Measurements from ENCODE around the gene POMZP3.
A peak's percentile ranks its signal among the peaks of the same experiment; 100 is the strongest.
"Not testable (repeated sequence)": the region's sequence is repeated elsewhere in the genome, so short reads cannot be mapped to it uniquely, and the experiment has no call there.

The POMZP3 gene

DNA sequence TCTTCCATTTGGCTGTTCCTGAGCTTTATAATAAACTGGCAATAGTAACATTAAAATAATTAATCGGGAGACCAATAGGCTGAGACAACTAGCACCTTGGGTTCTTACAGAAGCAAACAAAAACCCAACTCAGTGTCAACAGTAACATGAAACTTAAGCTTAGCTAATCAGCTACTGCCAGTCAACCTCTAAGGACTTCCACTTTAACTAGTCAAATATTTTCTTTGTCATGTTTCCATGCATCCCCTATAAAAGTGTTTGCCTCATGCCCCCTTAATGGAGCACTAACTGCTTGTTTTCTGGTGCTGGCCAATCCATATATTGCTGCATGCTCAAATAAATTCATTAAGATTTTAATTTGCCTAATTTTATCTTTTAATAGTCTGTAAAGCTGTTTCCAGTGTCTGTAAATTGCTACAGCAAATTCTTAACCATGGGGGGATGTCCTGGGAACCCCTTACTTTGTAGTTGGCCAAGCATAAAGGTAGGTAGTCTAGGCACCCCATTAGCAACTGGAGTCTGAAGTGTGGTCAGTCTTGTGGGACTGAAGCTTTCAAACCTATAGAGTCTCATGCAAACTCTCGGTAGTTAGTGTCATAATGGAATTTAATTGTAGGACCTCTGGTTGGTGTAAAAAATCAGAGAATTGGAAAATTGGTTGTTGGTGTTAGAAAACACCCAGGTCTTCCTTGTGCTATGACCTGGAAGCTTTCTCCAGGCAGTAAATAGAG lies 40.3 kb downstream of the POMZP3 start:
- DNase-seq (ENCODE audit: low read depth) = not testable (repeated sequence)

DNA sequence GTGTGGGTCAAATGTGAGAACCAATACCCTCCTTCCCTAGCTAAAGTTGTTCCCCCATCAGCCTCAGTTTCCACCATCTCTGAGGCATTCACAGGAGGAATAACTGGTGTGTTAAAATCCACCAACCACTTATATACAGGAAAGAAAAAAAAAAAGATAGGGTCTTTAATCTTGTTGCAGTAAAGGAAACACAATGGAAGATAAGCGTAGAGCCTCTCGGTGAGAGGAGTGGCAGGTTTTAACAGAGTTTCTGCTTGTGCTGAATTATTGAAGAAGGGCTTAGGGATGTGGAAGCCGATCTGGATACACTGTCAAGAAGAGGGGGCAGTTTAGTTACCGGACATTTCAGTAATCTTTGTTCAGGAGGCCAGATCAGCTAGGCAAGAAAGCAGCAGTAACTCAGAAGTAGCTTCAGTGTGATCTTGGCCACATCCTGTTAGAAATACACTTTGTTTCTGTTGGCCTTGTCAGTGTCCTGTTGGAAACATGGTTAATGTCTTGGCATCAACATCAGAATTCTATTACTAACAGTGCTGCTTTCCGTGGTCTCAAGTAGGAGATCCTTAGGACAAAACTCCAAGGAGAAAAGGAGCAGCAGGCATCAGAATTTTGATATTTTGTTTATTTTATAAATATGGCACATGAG lies 43.3 kb downstream of the POMZP3 start:
- peak; percentile 74 for DNase-seq (ENCODE audit: low read depth)

DNA sequence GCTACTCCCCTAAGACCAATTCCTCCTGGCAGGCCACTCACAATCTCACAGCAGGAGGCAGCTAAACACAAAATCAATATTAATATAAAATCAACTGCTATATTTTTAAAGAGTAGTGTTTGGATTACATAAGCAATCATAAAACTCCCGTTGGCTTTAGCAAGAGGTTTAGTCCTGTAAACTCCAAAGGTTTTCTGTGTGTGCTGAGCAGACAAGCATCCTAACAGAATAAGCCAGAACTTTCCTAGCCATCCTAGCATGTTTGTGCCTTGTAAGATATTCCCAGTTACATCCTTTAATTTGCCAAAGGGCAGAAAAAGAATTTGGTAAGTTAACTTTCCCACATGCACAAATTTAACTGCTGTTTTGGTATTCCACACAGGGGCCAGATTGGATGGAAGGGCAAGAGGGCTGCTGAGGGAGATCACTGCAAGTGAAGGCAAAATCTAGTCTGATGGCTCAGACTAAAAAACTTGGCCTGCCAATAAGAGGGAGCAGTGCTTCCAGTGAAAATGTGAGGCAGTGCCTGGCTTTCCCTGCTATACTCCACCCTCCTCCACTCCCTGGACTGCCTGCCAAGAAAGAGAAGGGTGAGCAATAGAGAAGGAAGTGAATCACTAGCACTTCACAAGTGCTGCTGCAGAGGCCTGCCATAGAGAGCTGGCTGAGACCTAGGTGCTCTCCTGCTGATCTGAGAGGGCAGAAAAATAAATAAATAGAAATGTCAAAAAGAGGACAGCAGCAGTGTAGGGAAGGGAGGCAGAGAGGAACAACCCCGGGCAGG lies 44.0 kb downstream of the POMZP3 start:
- DNase-seq (ENCODE audit: low read depth) = peak; percentile 89

DNA sequence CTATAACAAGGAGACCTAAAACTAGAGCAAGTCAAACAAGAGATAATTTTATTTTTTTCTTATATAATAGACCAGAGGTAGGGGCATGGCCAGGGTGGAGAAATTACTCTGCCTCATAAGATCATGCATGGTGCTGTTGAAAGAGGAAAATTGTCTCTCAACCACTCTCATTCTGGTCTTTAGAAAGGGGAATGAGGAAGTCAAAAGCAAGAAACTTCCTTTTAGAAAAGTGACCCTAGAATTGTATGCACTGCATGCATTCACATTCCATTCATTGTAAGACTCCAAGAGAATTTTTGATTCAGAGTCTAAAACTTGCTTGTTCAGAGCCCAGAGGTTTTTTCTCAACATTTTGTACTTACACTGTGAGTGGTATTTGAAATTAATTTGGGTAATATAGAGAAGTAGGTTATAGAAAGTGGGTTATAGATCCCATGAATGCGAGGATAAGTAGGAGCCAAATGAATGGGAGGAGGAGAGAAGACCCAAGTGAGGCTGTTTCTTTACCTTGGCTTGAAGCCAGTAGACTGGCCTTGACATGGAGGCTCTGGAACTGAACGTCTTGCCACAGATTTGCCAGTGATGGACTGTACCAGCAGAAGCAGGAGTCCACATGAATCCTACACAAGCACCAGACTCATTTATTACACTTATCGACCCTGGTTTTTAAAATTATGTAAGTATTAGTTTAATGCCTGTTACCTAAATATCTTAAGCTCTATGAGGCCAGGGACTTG lies 51.0 kb downstream of the POMZP3 start:
- DNase-seq (ENCODE audit: low read depth) = peak; percentile 59

DNA sequence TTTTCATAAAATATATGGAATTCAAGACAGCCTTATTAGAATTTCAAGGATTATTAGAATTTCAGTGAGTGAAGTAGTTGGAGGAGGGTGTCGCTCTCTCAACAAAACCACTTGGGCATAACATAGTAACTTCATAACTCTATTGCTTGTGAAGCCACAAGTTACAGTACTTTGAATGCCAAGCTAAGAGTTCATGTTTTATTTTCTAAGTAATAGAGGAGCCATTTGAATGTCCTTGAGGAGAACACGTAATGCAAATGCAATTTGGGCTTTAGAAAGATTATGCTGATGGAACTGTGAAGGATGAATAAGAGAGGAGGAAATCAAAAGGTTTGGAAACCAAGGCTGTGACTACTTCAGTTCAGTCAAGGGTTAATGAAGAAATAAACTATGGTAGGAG lies 51.6 kb downstream of the POMZP3 start:
- peak; percentile 16 for DNase-seq (ENCODE audit: low read depth)

DNA sequence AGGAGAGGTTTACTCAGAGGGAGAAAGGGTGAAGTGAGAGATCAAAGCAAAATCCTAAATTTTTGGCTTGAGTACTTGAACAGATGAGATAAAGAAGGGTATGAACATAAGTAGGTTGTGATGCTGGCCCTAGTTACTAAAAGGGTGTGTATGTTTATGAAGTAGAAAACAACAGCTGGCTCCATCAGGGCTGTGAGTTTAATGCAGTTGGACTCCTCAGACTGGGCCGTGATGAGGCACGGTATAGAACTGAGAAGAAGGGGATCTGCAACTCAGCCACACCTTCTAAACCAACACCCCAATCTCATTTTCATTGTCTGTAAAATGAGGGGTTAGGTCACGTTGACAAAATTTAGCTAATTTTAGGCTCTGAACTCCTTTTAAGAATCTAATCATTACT lies 54.8 kb downstream of the POMZP3 start:
- DNase-seq (ENCODE audit: low read depth) = not testable (repeated sequence)

DNA sequence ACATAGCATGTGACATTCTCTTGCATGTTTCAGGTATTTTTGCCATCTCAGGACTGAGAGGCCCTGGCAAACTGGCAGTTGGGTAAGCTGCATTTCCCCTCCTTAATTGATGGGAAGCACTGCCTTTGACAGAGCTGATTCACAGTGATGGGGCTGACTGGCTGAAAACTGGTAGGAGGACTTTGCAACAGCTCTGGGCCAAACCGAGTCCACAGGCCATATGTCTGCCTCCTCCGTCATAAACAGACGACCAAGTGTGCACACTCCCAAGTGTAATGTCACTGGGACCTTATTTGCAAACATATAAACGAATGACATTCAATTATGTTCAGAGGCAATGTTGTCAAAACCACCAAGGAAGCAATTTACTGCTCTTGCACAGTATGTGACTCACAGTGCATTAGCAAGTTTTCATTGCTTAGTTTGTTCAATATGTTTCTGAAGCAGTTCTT lies 56.7 kb downstream of the POMZP3 start:
- DNase-seq (ENCODE audit: low read depth) = peak; percentile 36

DNA sequence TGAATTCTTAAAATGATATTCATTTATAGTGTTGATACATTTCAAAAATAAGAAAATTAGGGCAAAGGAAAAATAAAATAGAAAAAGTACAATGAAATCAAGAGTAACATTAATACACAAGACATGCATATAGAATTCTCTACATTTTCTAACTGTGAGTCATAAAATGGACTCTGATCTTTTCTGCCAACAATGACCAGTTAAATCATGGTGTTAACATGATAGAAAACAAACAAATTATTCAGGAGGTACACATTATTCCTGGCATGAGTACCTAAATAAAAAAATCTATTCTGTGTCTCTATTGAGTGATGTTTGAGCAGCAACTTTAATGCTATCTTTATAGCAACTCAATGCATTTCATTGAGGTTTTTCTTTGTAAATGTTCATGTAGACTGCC lies 58.3 kb downstream of the POMZP3 start:
- peak; percentile 69 for DNase-seq (ENCODE audit: low read depth)

DNA sequence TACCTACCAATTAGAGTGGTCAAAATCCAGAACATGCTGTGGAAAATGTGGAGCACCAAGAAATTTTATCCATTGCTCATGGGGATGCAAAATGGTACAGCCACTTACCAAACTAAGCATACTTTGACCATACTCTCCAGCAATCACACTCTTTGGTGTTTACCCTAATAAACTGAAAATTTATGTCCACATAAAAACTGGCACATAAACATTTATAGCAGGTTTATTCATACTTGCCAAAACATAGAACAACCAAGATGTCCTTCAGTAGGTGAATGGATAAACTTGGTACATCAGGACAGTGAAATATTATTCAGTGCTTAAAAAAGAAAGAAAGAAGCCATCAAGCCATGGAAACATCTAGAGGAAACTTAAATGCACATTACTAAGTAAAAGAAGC lies 59.3 kb downstream of the POMZP3 start:
- not testable (repeated sequence) for DNase-seq (ENCODE audit: low read depth)

DNA sequence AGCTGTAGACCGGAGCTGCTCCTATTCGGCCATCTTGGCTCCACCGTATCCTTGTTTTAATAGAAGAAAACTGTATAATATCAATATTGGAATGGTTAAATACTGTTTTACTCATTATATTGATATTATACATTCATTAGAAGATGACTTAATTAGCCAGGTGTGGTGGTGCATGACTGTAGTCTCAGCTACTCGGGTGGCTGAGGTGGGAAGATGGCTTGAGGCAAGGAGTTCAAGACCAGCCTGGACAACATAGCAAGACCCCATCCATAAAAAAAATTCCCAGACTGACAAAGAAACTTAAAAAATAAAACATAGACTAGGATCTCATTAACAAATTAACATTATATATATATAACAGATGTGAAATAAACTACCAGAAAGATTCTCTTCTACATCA lies 59.8 kb downstream of the POMZP3 start:
- DNase-seq (ENCODE audit: low read depth) = not testable (repeated sequence)

DNA sequence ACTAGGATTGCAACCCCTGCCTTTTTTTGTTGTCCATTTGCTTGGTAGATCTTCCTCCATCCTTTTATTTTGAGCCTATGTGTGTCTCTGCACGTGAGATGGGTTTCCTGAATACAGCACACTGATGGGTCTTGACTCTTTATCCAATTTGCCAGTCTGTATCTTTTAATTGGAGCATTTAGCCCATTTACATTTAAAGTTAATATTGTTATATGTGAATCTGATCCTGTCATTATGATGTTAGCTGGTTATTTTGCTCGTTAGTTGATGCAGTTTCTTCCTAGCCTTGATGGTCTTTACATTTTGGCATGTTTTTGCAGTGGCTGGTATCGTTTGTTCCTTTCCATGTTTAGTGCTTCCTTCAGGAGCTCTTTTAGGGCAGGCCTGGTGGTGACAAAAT lies 62.1 kb downstream of the POMZP3 start:
- DNase-seq (ENCODE audit: low read depth) = not testable (repeated sequence)

DNA sequence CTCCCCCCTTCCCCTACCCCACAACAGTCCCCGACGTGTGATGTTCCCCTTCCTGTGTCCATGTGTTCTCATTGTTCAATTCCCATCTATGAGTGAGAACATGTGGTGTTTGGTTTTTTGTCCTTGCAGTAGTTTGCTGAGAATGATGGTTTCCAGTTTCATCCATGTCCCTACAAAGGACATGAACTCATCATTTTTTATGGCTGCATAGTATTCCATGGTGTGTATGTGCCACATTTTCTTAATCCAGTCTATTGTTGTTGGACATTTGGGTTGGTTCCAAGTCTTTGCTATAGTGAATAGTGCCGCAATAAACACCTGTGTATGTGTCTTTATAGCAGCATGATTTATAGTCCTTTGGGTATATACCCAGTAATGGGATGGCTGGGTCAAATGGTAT lies 65.7 kb downstream of the POMZP3 start:
- DNase-seq (ENCODE audit: low read depth) = not testable (repeated sequence)

DNA sequence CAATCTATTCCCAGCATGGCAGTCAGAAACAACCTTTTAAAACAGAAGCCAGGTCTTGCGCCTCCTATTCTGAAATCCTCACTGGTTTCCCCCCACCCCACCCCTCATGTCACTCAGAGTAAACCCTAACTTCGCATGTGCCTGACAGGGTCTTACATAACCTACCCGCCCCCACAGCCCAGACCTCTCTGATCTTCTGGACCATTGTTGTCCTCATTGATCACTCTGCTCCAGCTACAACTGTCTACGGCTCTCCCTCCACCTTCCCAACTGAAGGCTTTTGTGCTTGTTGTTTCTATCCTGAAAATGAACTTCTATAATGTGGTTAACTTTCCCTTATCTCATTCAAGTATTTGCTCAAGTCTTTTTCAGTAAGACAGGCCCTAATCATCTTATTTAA lies 66.9 kb downstream of the POMZP3 start:
- not testable (repeated sequence) for DNase-seq (ENCODE audit: low read depth)

Data from iris pigment epithelial cell (primary cell).